CD1c-positive myeloid dendritic cell (primary cell): ENCODE measurements around the gene CYP1B1.
"Not testable (repeated sequence)": the region's sequence is repeated elsewhere in the genome, so short reads cannot be mapped to it uniquely, and the experiment has no call there.

Experiments used
- DNase-seq: peaks from one replicate; pipeline ENCODE4 v3.0.0-alpha.2; 2016; ENCODE audit errors: extremely low spot score

Gene CYP1B1

DNA sequence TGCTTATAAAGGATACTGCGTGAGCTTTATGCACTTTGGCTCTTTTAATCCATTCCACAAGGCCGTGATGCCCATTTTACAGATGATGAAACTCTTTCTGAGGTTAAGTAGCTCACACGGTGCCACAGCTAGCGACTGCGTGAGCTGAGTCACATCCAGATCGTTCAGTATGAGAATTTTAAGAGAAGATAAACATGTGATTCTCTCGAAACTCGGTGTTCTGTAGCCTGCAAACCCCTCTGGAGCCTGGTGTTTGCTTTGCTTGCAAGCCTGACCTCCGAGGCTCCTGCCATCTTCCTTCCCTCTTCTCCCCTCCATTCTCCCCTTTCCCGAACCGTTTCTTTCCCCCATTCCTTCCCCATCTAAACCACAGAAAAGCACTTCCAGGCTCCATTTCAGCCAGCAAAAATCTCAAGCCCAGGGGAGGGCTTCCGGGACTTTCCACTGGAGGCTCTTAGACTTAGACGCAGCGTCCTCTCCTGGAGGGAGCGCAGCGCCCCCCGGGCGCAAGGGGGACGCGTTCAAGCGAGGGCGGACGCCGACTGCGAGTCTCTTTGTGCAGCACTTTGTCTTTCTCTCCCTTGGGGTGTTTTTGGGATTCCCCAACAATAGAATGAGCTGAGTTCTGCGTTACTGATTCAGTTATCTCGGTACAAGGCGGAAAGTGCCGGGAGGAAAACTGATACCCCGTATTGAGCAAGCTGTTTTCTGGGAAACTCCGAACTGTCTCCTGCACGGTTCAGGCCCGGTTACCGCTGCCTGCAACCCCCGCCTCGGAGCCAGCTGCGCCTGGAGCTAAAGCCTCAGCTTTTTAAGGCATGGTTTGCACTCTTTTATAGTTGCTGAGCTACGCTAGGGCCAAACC, 38.0 kb downstream of the CYP1B1 start:
- peak; percentile 12 for DNase-seq

DNA sequence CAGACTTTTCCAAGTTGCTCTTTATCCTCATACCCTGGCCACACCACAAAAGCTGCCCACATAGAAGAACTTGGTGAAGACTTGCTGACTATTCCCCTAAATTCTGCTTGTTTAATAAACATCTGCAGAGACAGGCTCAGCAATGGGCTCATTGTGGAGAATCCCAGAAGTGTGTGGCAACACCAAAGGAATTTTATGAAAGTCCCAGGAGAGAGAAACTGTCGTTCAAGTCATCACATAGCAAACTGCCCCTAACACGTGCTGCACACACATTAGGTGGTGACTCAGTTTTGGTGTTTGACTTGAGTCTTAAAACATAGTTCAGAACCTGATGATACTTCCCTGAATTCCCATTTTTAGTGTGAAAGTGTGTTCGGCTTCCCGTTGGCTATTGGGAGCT, 38.6 kb downstream of the CYP1B1 start:
- no peak for DNase-seq

DNA sequence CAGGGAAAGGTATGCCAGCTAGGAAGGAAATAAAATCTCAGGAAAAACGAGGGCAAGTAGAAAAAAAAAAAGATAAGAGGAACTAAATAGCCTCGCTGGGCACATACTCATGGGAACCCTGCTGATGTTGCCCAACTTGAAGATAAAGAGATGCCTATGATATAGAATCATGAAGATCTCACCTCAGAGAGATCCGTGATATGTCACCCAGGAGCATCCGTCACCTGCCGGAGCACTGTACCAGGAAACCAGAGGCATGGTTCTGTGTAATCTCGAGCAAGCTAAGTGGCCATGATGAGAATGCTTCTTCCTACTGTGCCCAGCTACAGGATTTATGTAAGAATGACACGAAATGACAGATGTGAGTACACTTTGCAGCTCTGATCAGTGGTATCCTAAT, 40.0 kb downstream of the CYP1B1 start:
- DNase-seq, result no peak

DNA sequence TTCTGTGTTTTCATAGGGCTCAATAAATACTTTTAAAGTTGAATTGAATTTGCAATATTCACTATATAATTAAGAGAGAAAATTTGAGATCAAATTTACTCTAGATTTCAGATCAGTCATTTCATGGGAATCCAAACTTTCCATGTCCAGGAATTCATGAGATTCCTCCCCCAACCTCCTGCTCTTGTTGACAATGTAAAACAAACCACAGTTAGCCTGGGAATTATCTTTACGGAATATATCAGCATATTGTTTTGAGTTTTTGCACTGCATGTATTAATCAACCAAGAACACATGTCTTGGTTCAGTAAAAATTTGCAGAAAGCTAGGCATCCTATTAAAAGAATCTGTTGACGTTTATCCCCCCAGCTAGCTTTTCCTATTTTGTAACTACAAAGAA, 42.3 kb downstream of the CYP1B1 start:
- DNase-seq, result no peak

DNA sequence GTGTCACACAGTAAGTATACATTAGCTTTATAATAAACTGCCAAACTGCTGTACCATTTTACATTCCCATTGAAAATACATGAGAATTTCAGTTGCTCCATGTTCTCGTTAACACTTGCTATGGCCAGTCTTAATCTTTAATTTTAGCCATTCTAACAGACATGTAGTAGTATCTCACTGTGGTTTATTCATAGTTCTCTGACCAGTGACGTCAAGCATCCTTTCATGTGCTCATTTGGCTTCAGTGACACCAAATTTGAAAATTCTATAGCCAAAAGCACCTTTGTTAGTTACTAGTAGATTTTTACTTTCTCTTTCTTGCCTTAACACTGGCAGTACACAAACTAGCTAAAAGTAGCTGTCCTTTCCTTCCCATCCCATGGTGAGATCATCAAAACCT, 43.0 kb downstream of the CYP1B1 start:
- no peak for DNase-seq

DNA sequence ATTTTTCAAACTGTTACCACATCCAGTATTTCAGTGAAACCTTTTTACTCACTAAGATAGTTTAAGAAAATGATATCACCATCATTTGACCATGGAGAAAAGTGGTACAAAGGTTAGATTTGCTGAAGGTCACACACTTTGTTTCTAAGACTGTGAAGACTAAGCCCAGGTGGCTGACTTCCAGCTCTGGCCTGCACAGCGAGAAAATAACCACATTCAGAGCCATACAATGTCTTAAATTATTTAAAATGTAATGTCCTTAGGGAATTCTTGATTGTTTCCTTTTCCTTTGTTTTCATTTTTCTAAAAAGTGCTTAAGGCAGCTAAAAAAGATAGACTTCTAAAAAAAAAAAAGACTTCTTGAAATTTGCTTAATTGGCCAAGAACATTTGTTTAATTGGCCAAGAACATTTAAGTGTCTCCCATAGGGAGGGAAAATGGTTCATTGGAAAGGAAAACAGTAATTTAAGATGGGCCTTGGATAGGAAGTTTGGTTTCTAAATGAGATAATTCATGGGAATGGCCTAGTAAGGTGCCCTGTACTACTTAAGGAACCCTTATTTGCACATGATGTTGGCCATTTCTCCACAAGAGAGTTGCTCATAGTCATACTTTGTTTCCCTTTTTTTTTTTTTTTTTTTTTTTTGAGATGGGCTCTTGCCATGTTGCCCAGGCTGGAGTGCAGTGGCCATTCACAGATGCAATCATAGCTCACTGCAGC, 45.2 kb downstream of the CYP1B1 start:
- DNase-seq, result no peak

DNA sequence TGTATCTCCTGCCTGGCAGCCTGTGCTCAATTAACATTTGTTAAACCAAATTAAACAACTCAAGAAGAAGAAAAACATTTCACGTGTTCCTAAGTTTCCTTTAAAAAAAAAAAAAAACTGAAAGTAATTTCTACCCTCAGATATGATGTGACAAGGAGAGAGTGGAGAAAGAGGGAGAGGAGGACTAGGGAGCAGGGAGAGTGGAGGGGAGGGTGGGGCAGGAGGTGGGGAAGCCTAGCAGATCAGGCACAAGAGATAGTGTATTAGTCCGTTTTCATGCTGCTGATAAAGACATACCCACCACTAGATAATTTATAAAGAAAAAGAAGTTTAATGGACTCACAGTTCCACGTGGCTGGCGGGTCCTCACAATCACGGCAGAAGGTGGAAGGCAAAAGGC, 46.4 kb downstream of the CYP1B1 start:
- DNase-seq, result no peak

DNA sequence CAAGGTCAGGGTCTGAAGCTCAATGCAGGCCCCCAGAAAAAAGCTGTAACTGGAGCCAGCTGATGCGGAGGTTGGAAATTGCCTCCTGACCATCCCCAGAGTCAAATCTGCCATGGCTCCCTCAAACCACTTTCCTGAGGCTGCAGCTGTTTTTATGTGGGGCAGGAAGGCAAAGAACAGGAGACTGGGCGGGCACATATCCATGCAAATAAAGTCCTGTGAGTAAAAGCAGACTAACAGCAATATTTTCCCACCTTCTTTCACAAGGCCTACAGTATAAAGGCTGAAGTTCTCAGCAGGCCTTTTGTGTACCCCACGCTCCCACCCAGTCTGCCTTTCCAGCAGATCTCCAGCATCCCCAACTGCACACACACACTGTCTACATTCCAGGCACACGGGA, 47.1 kb downstream of the CYP1B1 start:
- no peak for DNase-seq

DNA sequence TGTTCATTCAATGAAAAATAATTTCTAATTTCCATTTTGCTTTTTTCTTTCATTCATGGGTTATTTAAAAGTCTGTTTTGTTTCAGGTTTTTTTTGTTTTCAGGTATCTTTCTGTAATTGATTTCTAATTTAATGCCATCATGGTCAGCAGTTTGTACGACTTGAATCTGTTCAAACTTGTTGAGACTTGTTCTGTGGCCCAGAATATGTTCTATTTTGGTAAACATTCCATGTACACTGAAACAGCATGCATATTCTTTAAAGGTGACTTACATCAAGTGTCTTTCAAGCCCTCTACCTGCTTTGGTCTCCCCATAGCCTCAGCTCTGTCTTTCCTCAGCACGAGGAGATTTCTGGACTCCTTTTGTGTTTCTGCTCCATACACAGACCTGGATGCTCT, 49.1 kb downstream of the CYP1B1 start:
- DNase-seq, result no peak

DNA sequence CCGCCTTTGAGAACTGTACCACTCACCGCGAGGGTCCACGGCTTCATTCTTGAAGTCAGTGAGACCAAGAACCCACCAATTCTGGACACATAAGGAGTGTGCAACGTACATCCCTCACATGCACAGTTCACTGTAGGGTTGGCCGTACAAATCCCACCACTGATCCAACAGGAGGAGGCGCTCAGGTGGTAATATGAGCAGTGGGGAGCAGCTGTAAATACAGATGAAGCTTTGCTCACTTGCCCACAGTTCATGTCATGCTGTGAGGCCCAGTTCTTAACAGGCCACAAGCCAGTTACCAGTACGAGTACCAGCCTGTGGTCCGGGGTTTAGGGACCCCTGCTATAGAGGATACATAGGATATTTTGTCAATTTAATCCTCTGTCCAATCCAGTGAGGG, 54.4 kb downstream of the CYP1B1 start:
- no peak for DNase-seq

DNA sequence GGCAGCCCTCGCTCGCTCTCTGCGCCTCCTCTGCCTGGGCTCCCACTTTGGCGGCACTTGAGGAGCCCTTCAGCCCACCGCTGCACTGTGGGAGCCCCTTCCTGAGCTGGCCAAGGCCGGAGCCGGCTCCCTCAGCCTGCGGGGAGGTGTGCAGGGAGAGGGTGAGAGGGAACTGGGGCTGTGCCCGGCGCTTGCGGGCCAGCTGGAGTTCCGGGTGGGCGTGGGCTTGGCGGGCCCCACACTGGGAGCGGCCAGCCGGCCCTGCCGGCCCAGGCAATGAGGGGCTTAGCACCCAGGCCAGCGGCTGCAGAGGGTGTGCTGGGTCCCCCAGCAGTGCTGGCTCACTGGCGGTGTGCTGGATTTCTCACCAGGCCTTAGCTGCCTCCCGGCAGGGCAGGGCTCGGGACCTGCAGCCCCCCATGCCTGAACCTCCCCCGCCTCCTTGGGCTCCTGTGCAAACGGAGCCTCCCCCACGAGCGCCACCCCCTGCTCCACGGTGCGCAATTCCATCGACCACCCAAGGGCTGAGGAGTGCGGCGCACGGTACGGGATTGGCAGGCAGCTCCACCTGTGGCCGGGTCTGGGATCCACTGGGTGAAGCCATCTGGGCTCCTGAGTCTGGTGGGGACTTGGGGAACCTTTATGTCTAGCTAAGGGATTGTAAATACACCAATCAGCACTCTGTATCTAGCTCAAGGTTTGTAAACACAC, 55.4 kb downstream of the CYP1B1 start:
- DNase-seq, result not testable (repeated sequence)

DNA sequence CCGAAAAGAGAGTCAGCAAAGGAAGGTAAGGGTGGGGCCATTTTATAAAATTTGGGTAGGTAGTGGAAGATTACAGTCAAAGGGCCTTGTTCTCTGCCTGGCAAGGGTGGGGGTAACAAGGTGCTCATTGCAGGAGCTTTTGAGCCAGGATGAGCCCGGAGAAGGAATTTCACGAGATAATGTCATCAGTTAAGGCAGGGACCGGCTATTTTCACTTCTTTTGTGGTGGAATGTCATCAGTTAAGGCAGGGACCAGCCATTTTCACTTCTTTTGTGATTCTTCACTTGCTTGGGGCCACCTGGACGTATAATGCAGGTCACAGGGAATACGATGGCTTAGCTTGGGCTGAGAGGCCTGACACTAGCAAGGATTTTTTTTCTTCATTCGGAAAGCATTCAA, 58.1 kb downstream of the CYP1B1 start:
- no peak for DNase-seq
